NCI-H128 (cell line): Measurements from ENCODE around the gene MGST2.

Experiments
- DNase-seq: peaks from one replicate; lab custom pipeline; 2025; ENCODE audit not compliant: unreplicated experiment; lab: John Stamatoyannopoulos, UW

Gene MGST2

DNA sequence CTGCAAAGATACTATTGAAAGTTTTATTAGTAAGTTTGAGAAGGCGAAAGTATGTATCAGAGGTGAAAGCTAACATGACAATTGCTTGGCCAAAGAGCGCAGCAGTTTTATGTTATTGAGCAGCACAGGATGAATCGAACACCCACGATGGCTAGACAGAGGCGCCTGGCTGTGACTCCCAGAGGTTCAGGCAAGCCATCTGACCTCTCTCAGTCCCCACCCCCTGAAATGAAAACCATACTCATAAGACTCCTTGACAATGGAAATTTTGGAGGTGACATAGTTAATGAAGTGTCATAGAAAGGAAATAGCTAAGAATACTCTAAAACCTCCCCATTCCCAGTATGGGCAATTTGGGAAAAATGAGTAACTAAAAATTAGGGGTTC, 70.6 kb downstream of the MGST2 start:
- no peak for DNase-seq

DNA sequence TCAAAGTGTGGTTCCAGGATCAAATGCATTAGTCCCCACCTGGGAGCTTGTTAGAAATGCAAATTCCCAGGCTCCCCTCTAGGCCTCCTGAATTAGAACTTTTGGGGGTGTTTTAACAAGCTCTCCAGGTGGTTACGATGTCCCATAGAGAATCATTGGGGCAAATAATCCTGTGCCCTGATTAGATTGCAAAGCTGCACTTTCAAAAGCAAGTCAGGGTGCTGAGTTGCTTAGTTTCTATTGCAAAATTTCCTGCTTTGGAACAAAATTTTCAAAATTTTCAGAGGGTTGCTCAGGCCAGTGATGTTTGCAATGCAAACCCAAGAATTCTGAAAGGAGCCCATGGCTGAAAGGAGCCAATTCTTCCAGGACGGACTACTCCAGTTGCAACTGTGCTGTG, 71.0 kb downstream of the MGST2 start:
- no peak for DNase-seq

DNA sequence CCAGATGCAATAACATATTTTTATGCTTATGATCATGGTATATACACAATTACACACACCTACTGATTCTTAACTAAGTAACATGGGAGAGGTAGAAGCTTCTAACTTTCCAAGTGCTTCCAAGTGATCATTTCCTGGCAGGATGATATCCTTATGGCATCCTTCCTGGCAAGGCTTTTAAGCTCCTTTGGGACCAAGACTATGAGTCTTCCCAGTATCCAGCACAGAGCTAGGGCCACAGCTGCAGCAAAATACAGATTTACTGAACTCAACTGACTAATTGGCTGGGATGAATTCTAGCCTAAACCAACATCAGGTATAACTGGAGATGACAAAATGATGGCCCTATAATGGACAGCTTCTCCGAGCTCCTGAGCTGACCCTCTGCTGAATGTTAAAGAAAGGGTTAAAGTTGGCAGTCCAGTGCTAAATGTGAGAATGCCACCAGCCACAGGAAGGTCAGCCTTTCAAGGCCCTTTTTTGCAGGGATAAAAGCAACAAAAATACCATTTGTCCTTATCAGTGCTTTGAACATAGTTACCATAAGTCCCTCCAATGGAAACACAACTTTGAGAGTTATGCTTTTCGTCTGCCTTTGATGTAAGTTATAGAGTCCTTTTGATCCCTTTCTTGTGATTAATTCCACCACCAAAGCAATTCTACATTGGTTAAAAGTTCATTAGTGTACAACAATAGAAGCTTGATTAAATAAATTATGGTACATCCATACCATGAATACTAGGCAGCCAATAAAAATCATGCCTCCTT, 73.4 kb downstream of the MGST2 start:
- DNase-seq = no peak

DNA sequence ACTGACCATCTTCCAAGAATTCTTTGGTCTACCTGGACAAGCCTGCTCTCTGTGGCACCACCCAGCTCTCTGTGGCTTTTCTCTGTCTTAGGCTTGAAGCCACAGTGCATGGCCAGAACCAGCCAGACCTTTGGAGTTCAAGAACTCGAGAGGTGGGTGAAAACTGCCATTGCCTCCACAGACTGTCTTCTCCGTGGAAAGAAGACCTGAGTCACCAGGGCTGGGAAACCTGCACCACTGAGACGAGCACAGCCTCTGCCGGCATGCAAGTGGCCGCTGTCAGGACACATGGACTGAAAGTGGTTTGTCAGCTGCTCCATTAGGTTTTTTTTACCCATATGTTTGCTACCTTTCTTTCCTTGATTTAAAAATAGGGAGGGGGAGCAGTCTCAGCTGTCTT, 74.5 kb downstream of the MGST2 start:
- no peak for DNase-seq

DNA sequence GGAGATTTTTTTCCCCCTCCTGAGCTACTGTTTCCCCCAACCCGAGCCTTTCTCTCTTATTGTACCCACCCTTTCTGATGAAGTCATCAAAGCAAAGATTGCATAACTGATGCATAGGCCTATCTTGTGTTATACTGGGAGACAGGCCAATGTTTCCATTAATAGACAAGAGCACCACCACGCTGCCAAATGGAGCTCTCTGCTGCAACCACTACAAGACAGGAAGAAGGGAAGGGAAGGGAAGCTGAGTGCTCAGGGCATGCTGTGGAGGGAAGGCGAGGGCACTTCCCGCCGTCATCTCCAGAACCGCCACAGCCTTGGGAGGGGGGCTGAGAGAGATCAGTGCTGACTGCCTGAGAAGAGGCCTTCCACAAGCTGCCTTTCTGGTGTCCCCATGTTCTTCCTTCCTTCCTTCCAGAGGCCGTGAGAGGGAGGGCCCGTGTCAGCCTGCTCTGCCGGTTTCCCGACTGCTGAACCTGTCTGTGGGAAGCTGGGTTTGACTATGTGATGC, 75.0 kb downstream of the MGST2 start:
- DNase-seq = peak; percentile 9

DNA sequence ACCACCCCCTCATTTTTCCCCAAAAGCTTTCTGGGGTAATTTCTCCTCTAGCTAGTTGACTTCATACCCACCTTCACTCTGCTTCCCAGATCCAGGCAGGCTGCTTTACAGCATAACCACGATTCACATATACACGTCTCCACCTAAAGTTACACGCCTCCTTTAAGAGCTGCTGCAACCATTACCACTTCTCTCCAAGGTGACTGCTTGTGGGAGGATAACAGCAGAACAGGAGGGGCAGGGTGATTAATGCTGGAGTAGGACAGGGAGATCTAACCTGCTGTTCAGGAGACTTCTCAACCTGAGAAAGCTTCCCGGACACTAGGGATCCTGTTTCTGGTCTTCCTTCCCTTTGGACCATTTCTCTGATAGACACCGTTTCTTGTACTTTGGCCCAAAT, 77.4 kb downstream of the MGST2 start:
- no peak for DNase-seq

DNA sequence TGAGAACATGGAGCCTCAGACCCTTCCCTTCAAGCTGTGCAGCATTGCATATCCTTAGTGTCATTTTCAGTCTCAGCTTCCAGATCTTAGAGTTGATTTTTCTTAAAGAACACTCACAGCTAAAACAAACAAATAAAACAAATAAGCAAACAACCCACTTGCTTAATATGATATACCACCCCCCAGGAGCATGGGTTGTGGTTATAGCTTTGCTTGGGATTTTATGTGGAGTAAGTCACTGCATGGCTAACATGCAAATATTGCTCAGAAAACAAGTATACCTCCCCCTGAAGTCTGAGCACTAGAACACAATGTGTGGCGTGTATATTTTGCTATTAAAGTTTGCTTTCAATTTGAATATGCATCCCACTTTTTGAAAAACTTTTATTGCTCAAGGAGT, 78.6 kb downstream of the MGST2 start:
- DNase-seq = no peak

DNA sequence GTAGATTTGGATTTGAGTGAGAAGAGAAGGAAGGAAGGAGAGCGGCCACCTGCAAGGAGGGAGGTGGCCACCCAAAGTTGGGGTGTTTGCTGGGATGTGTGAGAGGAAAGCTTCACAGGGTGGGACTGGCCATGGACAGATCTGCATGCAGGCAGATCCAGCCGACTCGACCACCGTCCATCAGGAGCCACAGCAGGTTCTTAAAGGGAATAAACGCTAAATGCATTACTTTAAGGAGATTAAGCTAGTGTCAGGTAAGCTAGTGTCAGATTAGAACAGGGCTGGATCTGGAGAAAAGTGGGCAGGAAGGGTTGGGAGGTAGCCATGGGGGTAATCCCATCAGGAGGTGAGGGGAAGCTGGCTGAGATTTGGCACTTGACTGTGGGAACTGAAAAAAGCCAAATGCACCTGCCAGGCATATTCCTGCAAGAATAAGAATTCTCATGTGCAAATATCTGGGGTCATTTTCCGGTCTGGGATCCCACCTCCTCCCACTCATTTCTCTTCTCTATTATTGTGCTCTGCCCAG, 79.6 kb downstream of the MGST2 start:
- no peak for DNase-seq

DNA sequence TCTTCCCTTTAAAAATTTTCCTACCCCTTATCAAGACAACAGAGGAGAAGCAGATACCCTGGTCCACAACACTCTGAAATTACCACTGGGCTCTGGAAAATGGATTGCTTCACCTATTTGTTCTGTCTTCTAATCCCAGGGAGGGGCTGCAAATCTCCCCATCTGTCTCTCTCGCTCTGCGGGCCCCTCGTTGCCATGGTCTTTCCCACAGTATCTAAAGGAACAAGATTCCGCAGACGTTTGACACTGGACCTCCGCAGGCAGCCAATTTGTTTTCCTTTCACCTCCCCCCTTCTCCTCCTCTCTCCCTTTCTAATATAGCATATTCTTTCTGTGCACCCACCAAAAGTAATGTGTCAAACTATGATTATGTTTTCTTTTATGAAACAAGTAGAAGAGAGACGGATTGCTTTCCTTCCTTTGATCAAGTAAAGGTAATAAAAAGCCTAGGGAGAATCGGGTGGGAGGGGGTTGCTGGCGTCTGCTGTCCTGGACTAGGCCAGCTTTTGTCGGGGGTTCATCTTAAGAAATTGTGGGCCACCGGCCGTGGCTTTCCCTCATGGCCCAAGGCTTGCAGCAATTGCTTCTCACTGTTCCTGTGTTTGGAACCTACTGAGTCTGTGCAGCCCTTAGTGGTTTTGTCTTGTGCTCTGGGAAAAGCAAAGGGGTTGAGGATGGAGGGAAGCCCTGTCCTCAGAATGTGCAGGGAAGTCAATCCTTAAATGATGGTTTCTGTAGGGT, 81.0 kb downstream of the MGST2 start:
- DNase-seq = no peak

DNA sequence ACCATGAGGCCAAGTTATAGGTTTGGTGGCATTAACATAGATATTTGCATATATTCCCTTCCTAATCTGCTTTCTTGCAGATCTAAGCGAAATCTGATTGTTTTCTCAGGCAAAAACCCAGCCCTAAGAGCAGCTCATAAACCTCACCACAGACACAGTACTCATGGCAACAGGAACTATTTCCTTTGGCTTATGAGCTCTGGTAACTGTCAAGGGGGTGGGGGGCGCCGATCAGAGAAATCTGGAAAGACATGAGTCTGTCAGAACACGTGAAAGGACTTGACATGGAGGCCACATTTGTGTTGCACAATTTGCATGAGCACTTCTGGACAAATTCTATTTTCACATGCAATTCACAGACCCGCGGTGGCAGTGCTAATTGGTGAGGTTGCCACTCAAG, 83.7 kb downstream of the MGST2 start:
- DNase-seq = no peak

DNA sequence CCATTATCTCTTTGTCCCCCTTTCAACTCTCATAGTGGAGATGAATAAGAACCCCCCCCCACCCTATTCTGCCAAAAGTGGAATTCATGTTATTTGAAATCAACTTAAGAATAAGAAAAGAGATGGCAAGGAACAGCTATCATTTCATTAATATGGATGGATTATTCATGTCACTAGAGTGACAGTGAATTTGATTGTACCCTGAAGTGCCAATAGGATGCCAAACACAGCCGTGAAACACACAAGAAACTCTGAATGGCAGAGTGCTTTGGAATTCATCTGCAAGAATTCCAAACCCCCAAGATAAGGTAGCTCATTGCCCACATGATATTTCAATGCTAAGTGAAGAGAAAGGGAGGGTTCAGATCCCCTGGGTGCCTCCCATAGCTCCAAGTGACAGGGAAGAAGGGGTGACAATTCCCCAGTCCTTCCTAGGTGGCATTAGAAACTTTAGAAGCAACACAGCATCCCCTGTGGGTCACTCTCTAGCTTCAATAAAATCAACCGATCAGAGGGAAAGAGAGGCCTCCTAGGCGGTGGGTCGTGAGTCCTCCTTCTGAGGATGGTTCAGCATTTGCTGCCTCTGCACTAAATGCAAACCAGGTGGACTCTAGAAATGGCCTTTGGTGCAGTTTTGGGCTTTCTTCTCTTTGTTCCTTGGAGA, 84.3 kb downstream of the MGST2 start:
- DNase-seq = no peak

DNA sequence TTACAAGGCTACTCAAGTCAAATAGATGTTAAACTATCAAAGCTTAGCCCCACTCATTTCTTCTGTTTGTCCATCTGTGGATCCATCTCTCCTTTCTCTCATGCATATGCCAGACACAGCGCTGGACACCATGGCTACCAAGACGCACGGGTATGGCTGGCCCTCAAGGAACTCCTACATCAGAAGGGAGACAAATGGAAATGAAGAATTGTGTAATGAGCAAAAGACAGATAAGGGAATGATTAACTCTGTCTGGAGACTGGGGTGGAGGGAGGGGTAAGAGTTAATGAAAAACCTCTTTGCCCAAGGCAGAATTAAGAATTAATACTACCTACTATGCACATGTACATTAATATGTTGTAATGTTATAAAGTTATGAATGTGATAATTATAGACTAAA, 88.1 kb downstream of the MGST2 start:
- DNase-seq = no peak
